22Rv1 (cell line): ENCODE results near the gene PTCH1.

Experiments used
- H3K27ac ChIP-seq: fragments of 450-650 bp; 2 replicates; pipeline ENCODE4 v1.5.1; 2017
- ZFX ChIP-seq: fragments of 450-650 bp; IDR thresholded peaks from 2 replicates; pipeline ENCODE4 v1.6.1; 2017; ENCODE audit warnings: antibody characterized with exemption, borderline replicate concordance
- TF ChIP-seq, protein P1 (sequence below): fragments of 450-650 bp; IDR thresholded peaks from 2 replicates; pipeline ENCODE4 v1.5.1; 2017; ENCODE audit warnings: mild to moderate bottlenecking

PTCH1 gene

DNA sequence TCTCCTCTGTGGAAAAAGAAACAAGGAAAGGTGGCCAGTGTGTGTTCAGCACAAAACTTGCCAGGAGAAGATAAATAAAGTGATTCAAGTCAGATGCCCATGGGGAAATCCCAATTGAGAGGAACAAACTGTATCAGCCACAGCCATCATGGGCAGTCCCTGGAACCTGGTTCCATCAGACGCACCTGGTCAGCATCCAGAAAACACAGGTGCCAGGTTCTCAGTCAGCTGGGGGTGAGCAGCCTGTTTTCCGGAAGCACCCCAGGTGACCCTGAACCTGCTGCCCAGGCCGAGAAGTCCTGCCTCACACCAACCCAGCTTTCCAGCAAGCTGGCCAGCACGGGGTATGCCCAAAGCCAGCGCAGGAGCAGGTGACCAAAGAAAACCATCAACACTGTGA lies 30.5 kb downstream of the PTCH1 start:
- TF ChIP-seq, protein P1, sequence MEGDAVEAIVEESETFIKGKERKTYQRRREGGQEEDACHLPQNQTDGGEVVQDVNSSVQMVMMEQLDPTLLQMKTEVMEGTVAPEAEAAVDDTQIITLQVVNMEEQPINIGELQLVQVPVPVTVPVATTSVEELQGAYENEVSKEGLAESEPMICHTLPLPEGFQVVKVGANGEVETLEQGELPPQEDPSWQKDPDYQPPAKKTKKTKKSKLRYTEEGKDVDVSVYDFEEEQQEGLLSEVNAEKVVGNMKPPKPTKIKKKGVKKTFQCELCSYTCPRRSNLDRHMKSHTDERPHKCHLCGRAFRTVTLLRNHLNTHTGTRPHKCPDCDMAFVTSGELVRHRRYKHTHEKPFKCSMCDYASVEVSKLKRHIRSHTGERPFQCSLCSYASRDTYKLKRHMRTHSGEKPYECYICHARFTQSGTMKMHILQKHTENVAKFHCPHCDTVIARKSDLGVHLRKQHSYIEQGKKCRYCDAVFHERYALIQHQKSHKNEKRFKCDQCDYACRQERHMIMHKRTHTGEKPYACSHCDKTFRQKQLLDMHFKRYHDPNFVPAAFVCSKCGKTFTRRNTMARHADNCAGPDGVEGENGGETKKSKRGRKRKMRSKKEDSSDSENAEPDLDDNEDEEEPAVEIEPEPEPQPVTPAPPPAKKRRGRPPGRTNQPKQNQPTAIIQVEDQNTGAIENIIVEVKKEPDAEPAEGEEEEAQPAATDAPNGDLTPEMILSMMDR = no peak
- TF ChIP-seq ZFX = no peak
- H3K27ac ChIP-seq = peak overlapping the region; percentile 41

DNA sequence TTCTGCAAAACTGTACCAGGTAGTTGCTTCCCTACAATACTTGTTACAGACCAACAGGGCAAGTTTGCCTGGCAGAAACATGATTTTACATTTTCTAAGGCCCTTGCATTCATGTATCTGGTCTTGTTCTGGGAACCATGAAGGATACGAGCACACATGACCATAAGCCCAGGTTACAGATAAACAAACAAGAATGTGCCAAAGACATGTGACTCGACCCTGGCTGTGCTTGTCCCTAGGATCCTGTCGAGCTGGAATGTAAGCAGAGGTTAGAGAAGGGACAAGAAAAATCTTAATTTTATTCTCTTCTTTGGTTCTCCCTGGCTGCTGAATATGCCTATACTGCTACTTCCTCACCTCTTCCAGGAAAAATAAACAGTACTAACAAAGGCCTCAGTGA lies 32.5 kb downstream of the PTCH1 start:
- TF ChIP-seq ZFX = no peak
- TF ChIP-seq, protein P1 = no peak
- no peak overlapping the region for H3K27ac ChIP-seq

DNA sequence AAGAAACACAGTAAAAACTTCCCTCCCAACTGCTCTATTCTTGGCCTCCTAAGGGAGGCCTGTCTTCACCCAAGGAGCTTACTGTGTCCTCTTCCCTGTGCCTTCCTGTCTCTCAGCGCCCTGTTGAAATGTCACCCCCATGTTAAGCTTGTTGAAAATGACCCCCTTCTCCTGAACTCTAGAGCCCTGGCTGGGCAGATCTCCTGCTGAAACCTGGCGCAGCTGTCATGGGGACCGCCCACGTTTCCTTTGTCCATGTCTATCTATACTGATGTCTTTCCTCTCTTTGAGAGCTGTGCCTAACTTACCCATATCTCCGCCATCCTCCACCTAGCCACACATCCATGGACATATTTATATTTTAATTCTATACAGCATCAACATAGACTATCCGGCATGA lies 33.3 kb downstream of the PTCH1 start:
- H3K27ac ChIP-seq = no peak overlapping the region

DNA sequence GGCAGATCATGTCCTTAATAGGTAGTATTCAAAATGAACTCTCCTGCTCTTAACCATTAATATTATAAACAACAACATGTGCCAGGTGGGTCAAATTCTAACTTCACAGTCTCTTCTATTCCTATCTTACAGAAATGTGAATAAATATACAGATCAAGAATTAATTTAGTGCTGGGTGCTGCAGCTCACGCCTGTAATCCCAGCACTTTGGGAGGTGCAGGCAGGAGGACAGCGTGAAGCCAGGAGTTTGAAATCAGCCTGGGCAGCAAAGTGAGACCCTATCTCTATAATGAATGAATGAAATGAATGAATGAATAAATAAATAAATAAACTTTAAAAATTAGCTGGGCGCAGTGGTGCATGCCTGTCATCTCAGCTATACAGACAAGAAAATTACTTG lies 34.1 kb downstream of the PTCH1 start:
- TF ChIP-seq ZFX = no peak
- TF ChIP-seq, protein P1 = no peak
- no peak overlapping the region for H3K27ac ChIP-seq

More for the DNA sequence above, 33.3 kb downstream of the PTCH1 start:
- no peak for TF ChIP-seq ZFX
- TF ChIP-seq, protein P1 = no peak

DNA sequence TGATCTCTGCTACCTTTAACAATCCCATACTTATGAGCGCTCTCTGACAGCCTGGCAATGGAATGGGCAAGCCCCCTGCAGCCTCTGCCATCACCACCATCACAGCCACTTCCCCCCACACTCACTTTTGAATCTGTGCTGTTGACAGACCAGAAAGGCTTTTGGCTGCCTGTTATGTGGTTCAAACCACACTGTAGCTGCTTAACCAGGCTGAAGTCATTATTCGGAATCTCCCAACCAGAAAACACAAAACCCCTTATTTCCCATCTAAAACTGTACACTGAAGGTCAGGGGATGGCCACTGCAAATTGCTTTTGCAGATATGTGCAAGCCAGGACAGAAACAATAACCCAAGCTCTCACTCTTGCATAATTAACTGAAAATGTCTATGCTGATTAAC lies 35.8 kb downstream of the PTCH1 start:
- H3K27ac ChIP-seq = no peak overlapping the region
- TF ChIP-seq, protein P1 = no peak
- no peak for TF ChIP-seq ZFX

DNA sequence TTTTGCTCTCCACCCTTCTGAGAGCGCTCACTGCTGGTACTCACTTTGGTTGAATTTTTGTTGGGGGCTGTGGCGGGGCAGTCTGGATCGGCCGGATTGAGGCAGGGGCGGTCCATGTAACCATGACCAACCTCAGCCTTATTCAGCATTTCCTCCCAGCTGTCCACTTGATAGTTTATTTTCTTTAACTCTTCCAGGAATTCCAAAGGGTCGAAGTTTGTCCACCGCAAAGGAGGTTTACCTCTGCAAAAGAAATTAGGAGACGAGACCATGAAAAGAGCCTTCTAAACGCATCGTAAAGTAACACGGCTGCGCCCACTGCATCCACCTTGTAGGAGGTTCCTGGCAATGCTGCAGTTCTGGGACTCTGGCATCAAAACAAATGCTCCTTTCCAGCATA lies 36.4 kb downstream of the PTCH1 start:
- no peak overlapping the region for H3K27ac ChIP-seq
- TF ChIP-seq, protein P1 = no peak
- TF ChIP-seq ZFX = no peak

DNA sequence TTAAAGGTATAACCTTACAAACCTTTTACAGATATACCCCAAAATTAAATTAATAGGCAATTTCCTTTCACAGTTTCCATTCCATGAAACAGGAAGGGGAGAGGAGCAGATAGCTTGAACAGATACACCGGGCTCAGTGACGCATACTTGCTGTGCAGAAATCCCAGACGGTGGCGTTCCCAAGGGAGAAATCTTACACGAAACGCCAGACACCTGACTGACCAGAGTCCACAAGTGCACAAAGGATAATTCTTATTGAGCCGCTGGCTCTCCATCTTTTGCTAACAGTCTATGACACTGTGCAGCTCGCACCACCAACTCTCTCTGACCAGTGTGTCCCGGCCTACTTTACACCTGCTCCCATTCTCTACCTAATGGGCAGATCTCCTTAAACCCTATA lies 37.4 kb downstream of the PTCH1 start:
- TF ChIP-seq, protein P1 = no peak
- TF ChIP-seq ZFX = no peak
- H3K27ac ChIP-seq = no peak overlapping the region
